Right cardiac atrium (tissue), 5 donors: ENCODE results near the gene UQCC5. TPM values are rescaled to one million over a fixed set of nuclear protein-coding genes. Genes with fewer than 3 reads are reported as not detected.
A peak's percentile ranks its signal among the peaks of the same experiment; 100 is the strongest.

Experiments used
- ATAC-seq, 2 donors: fragments of 200-7000 bp; cut with Tn5 transposase; one replicate each; pipeline versions ENCODE4 v1.8.0 to v1.9.1; 2020; ENCODE audit warnings: moderate library complexity in 2 of 2, mild to moderate bottlenecking in 1 of 2
- DNase-seq, 3 donors: peaks; one replicate each; pipeline ENCODE4 v3.0.0-alpha.2; 2020
- H3K27ac ChIP-seq: one replicate; pipeline ENCODE4 v1.5.1; 2013; ENCODE audit warnings: mild to moderate bottlenecking, low read length, control low read depth, moderate library complexity
- H3K27me3 ChIP-seq: one replicate; pipeline ENCODE4 v1.6.1; 2013; ENCODE audit not compliant: control insufficient read depth, insufficient read depth
- H3K4me1 ChIP-seq: one replicate; pipeline ENCODE4 v1.6.1; 2013; ENCODE audit warnings: low read length; ENCODE audit not compliant: control insufficient read depth, insufficient read depth
- H3K4me3 ChIP-seq: one replicate; pipeline ENCODE4 v1.5.1; 2013; ENCODE audit warnings: low read length, control low read depth
- H3K9me3 ChIP-seq: one replicate; pipeline ENCODE4 v1.6.1; 2013; ENCODE audit warnings: low read length; ENCODE audit not compliant: control insufficient read depth
- WGBS: extraction: QIAGEN DNeasy Blood & Tissue Kit; methylation state at CpG from one replicate; pipeline ENCODE4 v1.1.7; 2013; 5-methylcytosine and 5-hydroxymethylcytosine counted together
- intact Hi-C, 4 donors: fragments of 100-400 bp; cut with DNase I; formaldehyde crosslinking; loops; one replicate each; pipeline versions ENCODE4 v1.11.0 to v1.14.0; 2022 to 2023
- polyA plus RNA-seq: library from polyadenylated mRNA; stranded (reverse); fragments of 200-250 nt; gene quantifications from one replicate; pipeline ENCODE4 v1.2.3, GENCODE V29; 2013
- total RNA-seq, 4 donors: library from RNA; stranded (reverse); fragmentation: NEBNext Ultra II Directional; extraction: Animal tissue kit (Norgen Biotek cat#: 25700); gene quantifications; one replicate each; pipeline ENCODE4 v1.2.1, GENCODE V29; 2021
- donor health status: healthy with polysubstance abuse.
- donor health status: DM: no; HTN: yes; CAD: no.
- donor health status: DM: no; HTN: no; CAD: no.
- donor health status: DM: no; HTN: yes; CAD: no; lungs with severe emphysema.
- donor health status: DM: yes; HTN: yes; CAD: no.

UQCC5 gene
- total and polyA plus RNA-seq, 5 donors, result 52.4 to 97.3 (median 62.4) TPM

GRCh38 chr3:52506266-52506966, 30.0 kb upstream of the UQCC5 start:
- ATAC-seq, result no peak
- H3K27me3 ChIP-seq, result no peaks in the 10 kb centered on the region
- H3K4me1 ChIP-seq, result no peaks in the 10 kb centered on the region
- no peak for DNase-seq
- no peak overlapping the region for H3K27ac ChIP-seq
- no peak overlapping the region for H3K4me3 ChIP-seq
- intact Hi-C loops, result no loop called here
- no peaks in the 10 kb centered on the region for H3K9me3 ChIP-seq
- WGBS, result 79% methylated on average over 27 of the region's 27 CpGs

GRCh38 chr3:52507359-52507758, 29.0 kb upstream of the UQCC5 start:
- intact Hi-C loops, result no loop called here
- no peak for ATAC-seq
- WGBS, result 82% methylated on average over 5 of the region's 5 CpGs

GRCh38 chr3:52509753-52510328, 26.6 kb upstream of the UQCC5 start:
- H3K27me3 ChIP-seq, result no peaks in the 10 kb centered on the region
- intact Hi-C loops, result no loop called here
- DNase-seq (no peak), ATAC-seq (no peak)
- H3K27ac ChIP-seq, result no peak overlapping the region
- H3K9me3 ChIP-seq, result no peaks in the 10 kb centered on the region
- no peak overlapping the region for H3K4me3 ChIP-seq
- 76% methylated on average over 12 of the region's 12 CpGs for WGBS
- no peaks in the 10 kb centered on the region for H3K4me1 ChIP-seq

More at GRCh38 chr3:52507359-52507758, 29.0 kb upstream of the UQCC5 start:
- H3K9me3 ChIP-seq, result no peaks in the 10 kb centered on the region
- H3K4me1 ChIP-seq, result no peaks in the 10 kb centered on the region
- no peak overlapping the region for H3K27ac ChIP-seq
- DNase-seq, result no peak
- H3K4me3 ChIP-seq, result no peak overlapping the region
- H3K27me3 ChIP-seq, result no peaks in the 10 kb centered on the region

- intact Hi-C loops, result no loop called here
- Histone ChIP-seq H3K4me1 (no peaks in the 10 kb centered on the region), H3K9me3 (no peaks in the 10 kb centered on the region), H3K27ac (no peak overlapping the region), H3K4me3 (no peak overlapping the region), H3K27me3 (no peaks in the 10 kb centered on the region)
- DNase-seq, result no peak
- WGBS, result 87% methylated on average over 7 of the region's 7 CpGs
- no peak for ATAC-seq
These were observed 24.9 kb upstream of the UQCC5 start for GRCh38 chr3:52511509-52511908.

GRCh38 chr3:52512105-52512504, 24.3 kb upstream of the UQCC5 start:
- intact Hi-C loops, result no loop called here
- Histone ChIP-seq H3K4me3 (no peak overlapping the region), H3K4me1 (no peaks in the 10 kb centered on the region), H3K27ac (no peak overlapping the region), H3K9me3 (no peaks in the 10 kb centered on the region), H3K27me3 (no peaks in the 10 kb centered on the region)
- DNase-seq (no peak), ATAC-seq (no peak)
- whole genome bisulfite sequencing, result 66% methylated on average over 8 of the region's 8 CpGs

- no peak overlapping the region for H3K27ac ChIP-seq
- ATAC-seq (no peak), DNase-seq (no peak)
- no peaks in the 10 kb centered on the region for H3K9me3 ChIP-seq
- H3K27me3 ChIP-seq, result no peaks in the 10 kb centered on the region
- no peaks in the 10 kb centered on the region for H3K4me1 ChIP-seq
- no peak overlapping the region for H3K4me3 ChIP-seq
- intact Hi-C loops, result no loop called here
- WGBS, result 80% methylated on average over 17 of the region's 17 CpGs
These were observed 23.7 kb upstream of the UQCC5 start for GRCh38 chr3:52512727-52513126.

- Histone ChIP-seq H3K4me1 (no peaks in the 10 kb centered on the region), H3K27ac (no peak overlapping the region), H3K9me3 (no peaks in the 10 kb centered on the region), H3K27me3 (no peaks in the 10 kb centered on the region), H3K4me3 (no peak overlapping the region)
- WGBS, result 94% methylated on average over 7 of the region's 7 CpGs
- ATAC-seq, result no peak
- DNase-seq, result no peak
- intact Hi-C loops, result no loop called here
These were observed 23.1 kb upstream of the UQCC5 start for GRCh38 chr3:52513281-52513680.

- Histone ChIP-seq H3K27ac (no peak overlapping the region), H3K27me3 (no peaks in the 10 kb centered on the region), H3K9me3 (no peaks in the 10 kb centered on the region), H3K4me3 (no peak overlapping the region), H3K4me1 (no peaks in the 10 kb centered on the region)
- intact Hi-C loops, result no loop called here
- no peak for DNase-seq
- ATAC-seq, result peak in 1 of 2 donors; percentile 32
- WGBS, result 84% methylated on average over 11 of the region's 11 CpGs
These were observed 21.8 kb upstream of the UQCC5 start for GRCh38 chr3:52514576-52514975.

GRCh38 chr3:52515192-52515591, 21.2 kb upstream of the UQCC5 start:
- intact Hi-C loops, result no loop called here
- DNase-seq, result no peak
- H3K9me3 ChIP-seq, result no peaks in the 10 kb centered on the region
- 62% methylated on average over 6 of the region's 6 CpGs for WGBS
- peak in 1 of 2 donors; percentile 2 for ATAC-seq
- H3K4me1 ChIP-seq, result no peaks in the 10 kb centered on the region
- H3K27ac ChIP-seq, result no peak overlapping the region
- no peaks in the 10 kb centered on the region for H3K27me3 ChIP-seq
- H3K4me3 ChIP-seq, result no peak overlapping the region

GRCh38 chr3:52516509-52517195, 19.8 kb upstream of the UQCC5 start:
- Histone ChIP-seq H3K9me3 (no peaks in the 10 kb centered on the region), H3K27me3 (no peaks in the 10 kb centered on the region), H3K4me3 (no peak overlapping the region), H3K4me1 (no peaks in the 10 kb centered on the region), H3K27ac (no peak overlapping the region)
- intact Hi-C loops, result no loop called here
- peak in 1 of 3 donors; percentile 47 for DNase-seq
- ATAC-seq, result no peak
- WGBS, result 95% methylated on average over 19 of the region's 19 CpGs
